H1 (cell line): ENCODE data around the gene ADGRB2. TPM values are rescaled to one million over a fixed set of nuclear protein-coding genes. Genes with fewer than 3 reads are reported as not detected.

ENCODE experiments used
- CTCF ChIA-PET: fragments of 300-600 bp; sonication (Branson Sonifier 250); formaldehyde crosslinking; loops from one replicate; lab custom pipeline; 2021; ENCODE audit not compliant: partially characterized antibody; lab: Charles Lee
- POLR2A ChIA-PET: fragments of 300-600 bp; sonication (Branson Sonifier 250); formaldehyde crosslinking; loops from one replicate; lab custom pipeline; 2021; ENCODE audit warnings: inconsistent platforms; ENCODE audit not compliant: partially characterized antibody; lab: Charles Lee
- DNase-seq, 2 experiments: peaks; one replicate each; pipeline versions ENCODE4 v3.0.0 to v3.0.0-alpha.2; 2010 to 2022; ENCODE audit warnings: low spot score in 2 of 2, low read depth in 1 of 2, mixed read lengths in 1 of 2
- FAIRE-seq: peaks from 2 replicates; lab custom pipeline; 2011; peaks lifted over from hg19 to GRCh38; lab: Jason Lieb, UNC
- H2AFZ ChIP-seq: 2 replicates; pipeline ENCODE4 v1.8.1; 2012; ENCODE audit warnings: low read length, inconsistent platforms
- H2AK5ac ChIP-seq: 2 replicates; pipeline ENCODE4 v1.6.1; 2013; ENCODE audit warnings: low read depth, low read length
- H2BK120ac ChIP-seq: replicated peaks from 2 replicates; pipeline ENCODE3; 2013; ENCODE audit warnings: low read depth, low read length, inconsistent platforms
- H2BK12ac ChIP-seq: 2 replicates; pipeline ENCODE4 v1.6.1; 2013; ENCODE audit warnings: low read depth, low read length
- H2BK15ac ChIP-seq: 2 replicates; pipeline ENCODE4 v1.6.1; 2013; ENCODE audit warnings: low read length
- H2BK20ac ChIP-seq: 2 replicates; pipeline ENCODE4 v1.6.1; 2013; ENCODE audit warnings: low read length
- H2BK5ac ChIP-seq: 2 replicates; pipeline ENCODE4 v1.6.1; 2013; ENCODE audit warnings: low read depth, low read length
- H3K14ac ChIP-seq: 2 replicates; pipeline ENCODE4 v1.6.1; 2013; ENCODE audit warnings: inconsistent platforms; ENCODE audit not compliant: insufficient read length
- H3K18ac ChIP-seq: 2 replicates; pipeline ENCODE4 v1.6.1; 2013; ENCODE audit warnings: low read length; ENCODE audit errors: extremely low read depth
- H3K23ac ChIP-seq: 2 replicates; pipeline ENCODE4 v1.6.1; 2013; ENCODE audit warnings: inconsistent platforms; ENCODE audit not compliant: insufficient read length
- H3K23me2 ChIP-seq: 2 replicates; pipeline ENCODE4 v1.6.1; 2013; ENCODE audit warnings: low read depth, low read length
- H3K27ac ChIP-seq: 2 replicates; pipeline ENCODE4 v1.6.1; 2011; ENCODE audit warnings: low read depth, low read length, inconsistent platforms
- H3K27me3 ChIP-seq, 4 experiments: replicated peaks in 1 of 4; 1 replicate in 1 of 4; 2 replicates in 3 of 4; pipeline versions ENCODE4 v1.6.1 to v1.8.1; 2011 to 2013; ENCODE audit warnings: low read length in 3 of 4, mild to moderate bottlenecking in 3 of 4, inconsistent platforms in 2 of 4, mixed read lengths in 2 of 4, moderate library complexity in 1 of 4; ENCODE audit not compliant: control insufficient read depth in 3 of 4, insufficient read depth in 3 of 4; ENCODE audit errors: extremely low read depth in 1 of 4
- H3K36me3 ChIP-seq, 4 experiments: 2 replicates each; pipeline versions ENCODE4 v1.6.1 to v1.8.1; 2011 to 2013; ENCODE audit warnings: mild to moderate bottlenecking in 4 of 4, low read length in 3 of 4, moderate library complexity in 2 of 4, control low read depth in 1 of 4, inconsistent platforms in 1 of 4; ENCODE audit not compliant: insufficient read depth in 4 of 4, control insufficient read depth in 2 of 4
- H3K4ac ChIP-seq: replicated peaks from 2 replicates; pipeline ENCODE3; 2013; ENCODE audit warnings: low read length, low read depth, mixed read lengths, inconsistent platforms; ENCODE audit not compliant: insufficient read length
- H3K4me1 ChIP-seq, 4 experiments: replicated peaks in 1 of 4; 1 replicate in 1 of 4; 2 replicates in 3 of 4; pipeline versions ENCODE4 v1.6.1 to v1.8.1; 2011 to 2013; ENCODE audit warnings: low read length in 3 of 4, inconsistent platforms in 2 of 4, mixed read lengths in 1 of 4; ENCODE audit not compliant: insufficient read depth in 4 of 4, control insufficient read depth in 3 of 4
- H3K4me2 ChIP-seq, 2 experiments: 2 replicates each; pipeline versions ENCODE4 v1.6.1 to v1.8.1; 2011 to 2013; ENCODE audit warnings: low read depth in 2 of 2, low read length in 2 of 2, control low read depth in 1 of 2, inconsistent platforms in 1 of 2, mild to moderate bottlenecking in 1 of 2; ENCODE audit not compliant: insufficient read depth in 1 of 2
- H3K4me3 ChIP-seq, 4 experiments: fragments of 200-600, 300-600 bp in 1 of 4; sonication (generic), shearing (Covaris generic), sonication (Bioruptor Twin) in 1 of 4; 2 replicates each; pipeline versions ENCODE4 v1.5.1 to v1.8.1; 2011 to 2016; ENCODE audit warnings: low read length in 4 of 4, low read depth in 3 of 4, control low read depth in 2 of 4, inconsistent platforms in 2 of 4, mild to moderate bottlenecking in 2 of 4, mixed read lengths in 1 of 4, moderate library complexity in 1 of 4; ENCODE audit not compliant: insufficient read depth in 2 of 4; ENCODE audit errors: extremely low read depth in 1 of 4
- H3K56ac ChIP-seq: replicated peaks from 2 replicates; pipeline ENCODE3; 2013; ENCODE audit warnings: low read depth, mild to moderate bottlenecking, mixed read lengths, low read length, inconsistent platforms; ENCODE audit not compliant: insufficient read length
- H3K79me1 ChIP-seq: 2 replicates; pipeline ENCODE4 v1.6.1; 2013; ENCODE audit warnings: low read depth, low read length, control low read depth
- H3K79me2 ChIP-seq, 2 experiments: 2 replicates each; pipeline versions ENCODE4 v1.6.1 to v1.8.1; 2012 to 2013; ENCODE audit warnings: low read length in 2 of 2, mild to moderate bottlenecking in 2 of 2, inconsistent platforms in 1 of 2; ENCODE audit not compliant: insufficient read depth in 2 of 2, control insufficient read depth in 1 of 2
- H3K9ac ChIP-seq, 4 experiments: replicated peaks in 1 of 4; 1 replicate in 1 of 4; 2 replicates in 3 of 4; pipeline versions ENCODE4 v1.6.1 to v1.8.1; 2011 to 2013; ENCODE audit warnings: low read depth in 3 of 4, low read length in 3 of 4, control low read depth in 2 of 4, mild to moderate bottlenecking in 2 of 4, moderate library complexity in 2 of 4, inconsistent platforms in 1 of 4; ENCODE audit errors: extremely low read depth in 1 of 4
- H3K9me3 ChIP-seq, 2 experiments: 2 replicates each; pipeline versions ENCODE4 v1.6.1 to v1.8.1; 2012 to 2013; ENCODE audit warnings: mild to moderate bottlenecking in 2 of 2, moderate library complexity in 2 of 2, control low read depth in 1 of 2, inconsistent platforms in 1 of 2, low read depth in 1 of 2, low read length in 1 of 2, mixed read lengths in 1 of 2; ENCODE audit not compliant: insufficient read depth in 2 of 2
- H4K20me1 ChIP-seq, 2 experiments: replicated peaks in 1 of 2; 2 replicates each; pipeline versions ENCODE3 to v1.8.1; 2011 to 2013; ENCODE audit warnings: inconsistent platforms in 2 of 2, low read length in 2 of 2, mild to moderate bottlenecking in 1 of 2; ENCODE audit not compliant: insufficient read depth in 2 of 2, control insufficient read depth in 1 of 2
- H4K5ac ChIP-seq: 2 replicates; pipeline ENCODE4 v1.6.1; 2013; ENCODE audit warnings: low read length, low read depth, mixed read lengths, inconsistent platforms; ENCODE audit not compliant: insufficient read length
- H4K8ac ChIP-seq: 2 replicates; pipeline ENCODE4 v1.8.0; 2013; ENCODE audit warnings: mild to moderate bottlenecking, moderate library complexity, low read length, inconsistent platforms; ENCODE audit not compliant: insufficient read depth; ENCODE audit errors: extremely low read depth
- H4K91ac ChIP-seq: replicated peaks from 2 replicates; pipeline ENCODE3; 2013; ENCODE audit warnings: low read length, mixed read lengths, inconsistent platforms; ENCODE audit not compliant: insufficient read length
- ASH2L ChIP-seq: fragments of 200-600, 300-600 bp; sonication (generic); IDR thresholded peaks from one replicate; pipeline ENCODE4 v1.7.1; 2017; ENCODE audit warnings: low read length
- BCL11A ChIP-seq, 2 experiments: IDR thresholded peaks; one replicate each; pipeline ENCODE4 v1.6.1; 2011; ENCODE audit warnings: low read depth in 2 of 2, low read length in 2 of 2, mild to moderate bottlenecking in 2 of 2
- CBX5 ChIP-seq: fragments of 300-800, 300-1000 bp; sonication (generic); IDR thresholded peaks from 2 replicates; pipeline ENCODE4 v1.7.1; 2016; ENCODE audit warnings: antibody characterized with exemption, low read length, low read depth
- EZH2 ChIP-seq: fragments of 200-600 bp; sonication (generic); IDR thresholded peaks from 2 replicates; pipeline ENCODE4 v1.7.1; 2012; ENCODE audit warnings: low read depth, mild to moderate bottlenecking, moderate library complexity, low read length, inconsistent platforms; ENCODE audit not compliant: severe bottlenecking
- GABPA ChIP-seq: IDR thresholded peaks from 2 replicates; pipeline ENCODE4 v1.6.1; 2011; ENCODE audit warnings: mild to moderate bottlenecking, low read length, moderate library complexity, borderline replicate concordance; ENCODE audit not compliant: insufficient read depth
- HDAC2 ChIP-seq, 2 experiments: fragments of 300-600 bp in 1 of 2; sonication (generic) in 1 of 2; IDR thresholded peaks; 2 replicates each; pipeline ENCODE4 v1.6.1; 2011 to 2012; ENCODE audit warnings: low read depth in 2 of 2, low read length in 2 of 2, mild to moderate bottlenecking in 2 of 2, moderate library complexity in 2 of 2, borderline replicate concordance in 1 of 2, inconsistent platforms in 1 of 2
- MAFK ChIP-seq: IDR thresholded peaks from 2 replicates; pipeline ENCODE4 v1.6.1; 2012; ENCODE audit warnings: low read depth, mild to moderate bottlenecking, improper control_type of control experiment, low read length
- POLR2AphosphoS5 ChIP-seq: IDR thresholded peaks from 2 replicates; pipeline ENCODE4 v1.6.1; 2011; ENCODE audit warnings: low read depth, low read length
- RXRA ChIP-seq: IDR thresholded peaks from 2 replicates; pipeline ENCODE4 v1.6.1; 2011; ENCODE audit warnings: low read depth, mild to moderate bottlenecking, low read length, moderate library complexity; ENCODE audit not compliant: insufficient read depth
- SIN3A ChIP-seq, 2 experiments: IDR thresholded peaks in 1 of 2; conservative IDR thresholded peaks in 1 of 2; 2 replicates each; pipeline ENCODE4 v1.6.1; 2011 to 2012; ENCODE audit warnings: low read length in 2 of 2, improper control_type of control experiment in 1 of 2, low read depth in 1 of 2, mild to moderate bottlenecking in 1 of 2
- TCF12 ChIP-seq: IDR thresholded peaks from 2 replicates; pipeline ENCODE4 v1.6.1; 2011; ENCODE audit warnings: low read depth, mild to moderate bottlenecking, low read length
- WGBS, 2 experiments: shearing (Covaris generic) in 1 of 2; methylation state at CpG; one replicate each; pipeline versions ENCODE4 v1.1.6 to v1.1.7; 2013 to 2015; ENCODE audit warnings: low lambda C conversion rate in 2 of 2, mixed read lengths in 2 of 2, inconsistent platforms in 1 of 2, low coverage in 1 of 2, missing lambda C conversion rate in 1 of 2; ENCODE audit not compliant: insufficient replicate concordance in 2 of 2, insufficient coverage in 1 of 2, insufficient read length in 1 of 2; ENCODE audit errors: extremely low coverage in 1 of 2, missing lambda C conversion rate in 1 of 2; 5-methylcytosine and 5-hydroxymethylcytosine counted together
- polyA plus RNA-seq, 7 experiments: library from polyadenylated mRNA; depleted of rRNA in 3 of 7; stranded (reverse) in 5 of 7; unstranded in 2 of 7; fragments of >200 nt in 5 of 7; fragments of 200-250 nt in 2 of 7; gene quantifications; 1 replicate in 5 of 7; 2 replicates in 1 of 7; 4 replicates in 1 of 7; pipeline versions ENCODE4 v1.2.1 to v1.2.3, GENCODE V29; 2011 to 2013; ENCODE audit warnings: missing spikeins in 2 of 7, mixed read lengths in 2 of 7
- total RNA-seq: library from RNA; stranded (reverse); fragmentation: NEBNext Ultra II Directional; extraction: Animal tissue kit (Norgen Biotek cat#: 25700); gene quantifications from 2 replicates; pipeline ENCODE4 v1.2.1, GENCODE V29; 2021

ADGRB2 gene
- total and polyA plus RNA-seq, 2 of the 8 experiments (the other 6 are each of a cell fraction or from before 2014, with no cell fraction given), result 15.6 to 26.2 TPM

DNA sequence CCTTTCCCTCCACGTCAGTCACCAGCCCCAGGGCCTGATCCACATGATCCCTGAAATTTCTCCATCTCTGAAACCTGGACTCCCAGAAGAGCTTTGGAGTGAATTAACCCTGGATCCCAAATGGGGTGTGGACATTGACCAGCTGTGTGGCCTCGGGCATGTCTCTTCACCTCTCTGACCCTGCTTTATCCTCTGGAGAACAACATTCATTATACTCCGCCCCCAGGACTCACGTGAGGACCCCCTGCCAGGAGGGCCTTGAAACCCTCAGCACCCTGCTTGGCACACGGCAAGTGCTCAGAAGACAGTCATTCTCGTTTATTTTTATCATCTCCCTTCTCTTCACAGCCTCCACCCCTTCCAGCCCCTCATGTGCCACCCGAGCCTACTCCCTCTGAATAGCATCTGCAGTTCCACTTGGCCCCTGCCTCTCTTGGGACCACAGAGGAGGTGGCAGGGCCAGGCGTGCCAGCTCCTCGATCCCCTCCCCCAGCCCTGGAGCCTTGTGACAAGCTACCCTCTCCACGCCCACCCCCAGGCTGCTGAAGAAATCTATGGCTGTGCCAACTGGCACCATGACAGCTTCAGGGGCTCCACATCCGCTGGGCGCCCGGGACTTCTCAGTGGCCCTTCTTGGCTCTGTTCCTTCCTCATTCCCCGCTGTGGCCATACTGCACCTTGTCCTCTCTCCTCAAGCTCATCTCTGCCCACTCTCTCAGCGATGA, 18.0 kb downstream of the ADGRB2 start:
- Histone ChIP-seq H3K14ac (no peak overlapping the region), H3K27me3 (no peaks in the 10 kb centered on the region), H3K9me3 (no peaks in the 10 kb centered on the region), H4K8ac (no peak overlapping the region), H3K4ac (peak overlapping the region; percentile 11), H3K56ac (no peak overlapping the region), H2AK5ac (no peak overlapping the region), H4K91ac (no peak overlapping the region), H3K9ac (no peak overlapping the region), H3K18ac (0 out of 2 replicates have a peak overlapping the region, but pooled peaks have one; percentile 39), H3K4me1 (peaks cover 0 to 11% (median 7%) of the 10 kb centered on the region in 4 experiments; a peak in 6 of 7 replicates), H3K4me2 (no peak overlapping the region), H2BK20ac (no peak overlapping the region), H2BK12ac (no peak overlapping the region; the same call in 1 of the 2 replicates), H3K79me1 (no peaks in the 10 kb centered on the region), H3K23ac (no peak overlapping the region), H3K23me2 (no peaks in the 10 kb centered on the region), H2BK5ac (peak overlapping the region; percentile 10; the same call in 1 of the 2 replicates), H4K20me1 (peaks cover 0 to under 1% of the 10 kb centered on the region in 2 experiments), H3K79me2 (no peaks in the 10 kb centered on the region), H3K4me3 (no peak overlapping the region), H4K5ac (no peak overlapping the region), H2BK15ac (peak overlapping the region; percentile 46; the same call in 1 of the 2 replicates), H3K27ac (no peak overlapping the region), H2AFZ (no peak overlapping the region), H3K36me3 (no peaks in the 10 kb centered on the region), H2BK120ac (no peak overlapping the region)
- FAIRE-seq (no peak), DNase-seq (no peak)
- ChIA-PET POLR2A (interaction anchor here (0.7 to 1.9 kb wide), 8 partner anchors 12 to 102 kb away, joined by 3 to 9 read pairs (median 4); partner anchors contain the start of gene PEF1), CTCF (interaction anchor here (0.6 to 9.2 kb wide), 45 partner anchors 8 to 197 kb away, joined by 3 to 130 read pairs (median 6); partner anchors contain the start of gene COL16A1)
- WGBS, 2 experiments, result 80% methylated on average over 15 of the region's 15 CpGs; no CpG with 5 or more reads in 1 of the 2 experiments
- TF ChIP-seq TCF12 (no peak), EZH2 (no peak), BCL11A (IDR thresholded peaks at IDR 0.05; ENCODE audit: low read depth in 2 of 2, low read length in 2 of 2) (no peak), RXRA (no peak), HDAC2 (IDR thresholded peaks at IDR 0.05; ENCODE audit: borderline replicate concordance in 1 of 2, low read depth in 2 of 2, low read length in 2 of 2) (no peak), SIN3A (conservative IDR thresholded peaks at IDR 0.05 in 1 of 2, IDR thresholded peaks at IDR 0.05 in 1 of 2; ENCODE audit: low read depth in 1 of 2, low read length in 2 of 2) (no peak), POLR2AphosphoS5 (no peak), GABPA (no peak), CBX5 (no peak), MAFK (no peak), ASH2L (no peak)
